ENCODE results near the gene AKAP13.

The AKAP13 gene

GRCh38 chr15:85771781-85772445 lies 391.5 kb downstream of the AKAP13 start:
- H3K27me3 ChIP-seq (ENCODE audit: insufficient read depth, low read length): no peaks in the 10 kb centered on the region
- H3K36me3 ChIP-seq (ENCODE audit: insufficient read depth, low read depth, low read length): peaks cover 20% of the 10 kb centered on the region; the same call in 1 of the 2 replicates
- no peaks in the 10 kb centered on the region for H3K4me1 ChIP-seq (ENCODE audit: insufficient read depth, low read length)
- no peak overlapping the region for H3K4me3 ChIP-seq (ENCODE audit: low read length)
- H3K9me3 ChIP-seq (ENCODE audit: insufficient read depth, low read depth, low read length): no peaks in the 10 kb centered on the region
- H3K27ac ChIP-seq (ENCODE audit: low read length): no peak overlapping the region
- H3K9ac ChIP-seq (ENCODE audit: low read depth, low read length): no peak overlapping the region

GRCh38 chr15:85772668-85773067 lies 392.3 kb downstream of the AKAP13 start:
- H3K27ac ChIP-seq (ENCODE audit: low read length): no peak overlapping the region

GRCh38 chr15:85773249-85773648 lies 392.8 kb downstream of the AKAP13 start:
- H3K4me1 ChIP-seq (ENCODE audit: insufficient read depth, low read length): no peaks in the 10 kb centered on the region
- H3K36me3 ChIP-seq (ENCODE audit: insufficient read depth, low read depth, low read length): peaks cover 10% of the 10 kb centered on the region; the same call in 1 of the 2 replicates
- H3K9me3 ChIP-seq (ENCODE audit: insufficient read depth, low read depth, low read length): no peaks in the 10 kb centered on the region
- H3K4me3 ChIP-seq (ENCODE audit: low read length): no peak overlapping the region
- no peaks in the 10 kb centered on the region for H3K27me3 ChIP-seq (ENCODE audit: insufficient read depth, low read length)
- no peak overlapping the region for H3K9ac ChIP-seq (ENCODE audit: low read depth, low read length)
- no peak overlapping the region for H3K27ac ChIP-seq (ENCODE audit: low read length)

More at GRCh38 chr15:85772668-85773067, 392.3 kb downstream of the AKAP13 start:
- H3K27me3 ChIP-seq (ENCODE audit: insufficient read depth, low read length): no peaks in the 10 kb centered on the region
- H3K36me3 ChIP-seq (ENCODE audit: insufficient read depth, low read depth, low read length): peaks cover 16% of the 10 kb centered on the region; the same call in 1 of the 2 replicates
- H3K4me1 ChIP-seq (ENCODE audit: insufficient read depth, low read length): no peaks in the 10 kb centered on the region
- H3K4me3 ChIP-seq (ENCODE audit: low read length): no peak overlapping the region
- H3K9ac ChIP-seq (ENCODE audit: low read depth, low read length): no peak overlapping the region; the same call in 1 of the 2 replicates
- H3K9me3 ChIP-seq (ENCODE audit: insufficient read depth, low read depth, low read length): no peaks in the 10 kb centered on the region

- Histone ChIP-seq H3K4me1 (ENCODE audit: insufficient read depth, low read length) (no peaks in the 10 kb centered on the region), H3K4me3 (ENCODE audit: low read length) (no peak overlapping the region), H3K27me3 (ENCODE audit: insufficient read depth, low read length) (no peaks in the 10 kb centered on the region), H3K9me3 (ENCODE audit: insufficient read depth, low read depth, low read length) (no peaks in the 10 kb centered on the region), H3K9ac (ENCODE audit: low read depth, low read length) (no peak overlapping the region), H3K27ac (ENCODE audit: low read length) (no peak overlapping the region), H3K36me3 (ENCODE audit: insufficient read depth, low read depth, low read length) (peaks cover 3% of the 10 kb centered on the region; the same call in 1 of the 2 replicates)
These were observed 393.6 kb downstream of the AKAP13 start for GRCh38 chr15:85773970-85774369.

- no peaks in the 10 kb centered on the region for H3K27me3 ChIP-seq (ENCODE audit: insufficient read depth, low read length)
- H3K4me1 ChIP-seq (ENCODE audit: insufficient read depth, low read length): no peaks in the 10 kb centered on the region; the same call in 1 of the 2 replicates
- H3K9me3 ChIP-seq (ENCODE audit: insufficient read depth, low read depth, low read length): no peaks in the 10 kb centered on the region
- H3K9ac ChIP-seq (ENCODE audit: low read depth, low read length): no peak overlapping the region
- H3K4me3 ChIP-seq (ENCODE audit: low read length): no peak overlapping the region
- H3K27ac ChIP-seq (ENCODE audit: low read length): no peak overlapping the region
- no peaks in the 10 kb centered on the region; the same call in 1 of the 2 replicates for H3K36me3 ChIP-seq (ENCODE audit: insufficient read depth, low read depth, low read length)
These were observed 397.1 kb downstream of the AKAP13 start for GRCh38 chr15:85777250-85778106.

GRCh38 chr15:85778107-85778776 lies 397.8 kb downstream of the AKAP13 start:
- Histone ChIP-seq H3K27me3 (ENCODE audit: insufficient read depth, low read length) (no peaks in the 10 kb centered on the region), H3K4me1 (ENCODE audit: insufficient read depth, low read length) (no peaks in the 10 kb centered on the region; the same call in 1 of the 2 replicates), H3K4me3 (ENCODE audit: low read length) (no peak overlapping the region), H3K36me3 (ENCODE audit: insufficient read depth, low read depth, low read length) (no peaks in the 10 kb centered on the region; the same call in 1 of the 2 replicates), H3K9me3 (ENCODE audit: insufficient read depth, low read depth, low read length) (no peaks in the 10 kb centered on the region), H3K27ac (ENCODE audit: low read length) (no peak overlapping the region), H3K9ac (ENCODE audit: low read depth, low read length) (no peak overlapping the region)

GRCh38 chr15:85779249-85779648 lies 398.8 kb downstream of the AKAP13 start:
- no peak overlapping the region for H3K9ac ChIP-seq (ENCODE audit: low read depth, low read length)
- no peak overlapping the region for H3K4me3 ChIP-seq (ENCODE audit: low read length)
- no peaks in the 10 kb centered on the region; the same call in 1 of the 2 replicates for H3K4me1 ChIP-seq (ENCODE audit: insufficient read depth, low read length)
- no peaks in the 10 kb centered on the region; the same call in 1 of the 2 replicates for H3K36me3 ChIP-seq (ENCODE audit: insufficient read depth, low read depth, low read length)
- H3K9me3 ChIP-seq (ENCODE audit: insufficient read depth, low read depth, low read length): no peaks in the 10 kb centered on the region
- no peaks in the 10 kb centered on the region for H3K27me3 ChIP-seq (ENCODE audit: insufficient read depth, low read length)
- H3K27ac ChIP-seq (ENCODE audit: low read length): no peak overlapping the region

GRCh38 chr15:85780225-85780985 lies 400.0 kb downstream of the AKAP13 start:
- Histone ChIP-seq H3K9me3 (ENCODE audit: insufficient read depth, low read depth, low read length) (no peaks in the 10 kb centered on the region), H3K27me3 (ENCODE audit: insufficient read depth, low read length) (no peaks in the 10 kb centered on the region), H3K4me3 (ENCODE audit: low read length) (no peak overlapping the region), H3K9ac (ENCODE audit: low read depth, low read length) (no peak overlapping the region), H3K27ac (ENCODE audit: low read length) (no peak overlapping the region), H3K4me1 (ENCODE audit: insufficient read depth, low read length) (peaks cover 2% of the 10 kb centered on the region), H3K36me3 (ENCODE audit: insufficient read depth, low read depth, low read length) (no peaks in the 10 kb centered on the region; the same call in 1 of the 2 replicates)

GRCh38 chr15:85781099-85781498 lies 400.7 kb downstream of the AKAP13 start:
- Histone ChIP-seq H3K27ac (ENCODE audit: low read length) (no peak overlapping the region), H3K36me3 (ENCODE audit: insufficient read depth, low read depth, low read length) (no peaks in the 10 kb centered on the region; the same call in 1 of the 2 replicates), H3K4me1 (ENCODE audit: insufficient read depth, low read length) (peaks cover 8% of the 10 kb centered on the region), H3K9me3 (ENCODE audit: insufficient read depth, low read depth, low read length) (no peaks in the 10 kb centered on the region), H3K9ac (ENCODE audit: low read depth, low read length) (no peak overlapping the region), H3K27me3 (ENCODE audit: insufficient read depth, low read length) (no peaks in the 10 kb centered on the region), H3K4me3 (ENCODE audit: low read length) (no peak overlapping the region)

- Histone ChIP-seq H3K27ac (ENCODE audit: low read length) (no peak overlapping the region), H3K36me3 (ENCODE audit: insufficient read depth, low read depth, low read length) (no peaks in the 10 kb centered on the region; the same call in 1 of the 2 replicates), H3K9me3 (ENCODE audit: insufficient read depth, low read depth, low read length) (no peaks in the 10 kb centered on the region), H3K9ac (ENCODE audit: low read depth, low read length) (no peak overlapping the region), H3K4me1 (ENCODE audit: insufficient read depth, low read length) (peaks cover 14% of the 10 kb centered on the region), H3K27me3 (ENCODE audit: insufficient read depth, low read length) (no peaks in the 10 kb centered on the region), H3K4me3 (ENCODE audit: low read length) (no peak overlapping the region)
These were observed 401.7 kb downstream of the AKAP13 start for GRCh38 chr15:85782064-85782463.

All from iPS-20b (cell line).